Liver (tissue), 9 donors: Measurements from ENCODE around the gene MICOS13. TPM values are rescaled to one million over a fixed set of nuclear protein-coding genes. Genes with fewer than 3 reads are reported as not detected.
A peak's percentile ranks its signal among the peaks of the same experiment; 100 is the strongest.

Experiments used
- DNase-seq: peaks from one replicate; pipeline ENCODE4 v3.0.0-alpha.2; 2017; ENCODE audit warnings: low spot score
- H3K27ac ChIP-seq, 2 donors: one replicate each; pipeline ENCODE4 v1.7.0; 2013; ENCODE audit warnings: inconsistent platforms in 2 of 2, low read length in 2 of 2, control low read depth in 1 of 2, low read depth in 1 of 2, mild to moderate bottlenecking in 1 of 2
- H3K27me3 ChIP-seq, 4 donors: one replicate each; pipeline versions ENCODE4 v1.6.1 to v1.7.0; 2013; ENCODE audit warnings: low read length in 3 of 4, inconsistent platforms in 1 of 4, mild to moderate bottlenecking in 1 of 4, moderate library complexity in 1 of 4; ENCODE audit not compliant: control insufficient read depth in 4 of 4, insufficient read depth in 4 of 4
- H3K36me3 ChIP-seq, 4 donors: one replicate each; pipeline versions ENCODE4 v1.6.1 to v1.7.0; 2013; ENCODE audit warnings: low read length in 3 of 4, mild to moderate bottlenecking in 3 of 4, low read depth in 1 of 4, moderate library complexity in 1 of 4; ENCODE audit not compliant: control insufficient read depth in 4 of 4, insufficient read depth in 3 of 4
- H3K4me1 ChIP-seq, 4 donors: one replicate each; pipeline versions ENCODE4 v1.6.1 to v1.7.0; 2013; ENCODE audit warnings: low read length in 3 of 4, mild to moderate bottlenecking in 3 of 4, moderate library complexity in 1 of 4; ENCODE audit not compliant: control insufficient read depth in 4 of 4, insufficient read depth in 4 of 4
- H3K4me3 ChIP-seq, 3 donors: one replicate each; pipeline versions ENCODE4 v1.6.1 to v1.7.0; 2013; ENCODE audit warnings: low read length in 3 of 3, control low read depth in 1 of 3, low read depth in 1 of 3, mild to moderate bottlenecking in 1 of 3
- H3K9ac ChIP-seq, 2 donors: one replicate each; pipeline ENCODE4 v1.7.0; 2013; ENCODE audit warnings: low read length in 2 of 2, mild to moderate bottlenecking in 2 of 2, moderate library complexity in 2 of 2, control low read depth in 1 of 2, low read depth in 1 of 2
- H3K9me3 ChIP-seq, 4 donors: one replicate each; pipeline versions ENCODE4 v1.6.1 to v1.7.0; 2013; ENCODE audit warnings: low read length in 3 of 4; ENCODE audit not compliant: control insufficient read depth in 4 of 4
- ATF3 ChIP-seq: IDR thresholded peaks from 2 replicates; pipeline ENCODE4 v1.6.1; 2016; ENCODE audit warnings: antibody characterized with exemption
- EGR1 ChIP-seq, 2 donors: IDR thresholded peaks; 2 replicates each; pipeline ENCODE4 v1.6.1; 2016 to 2018; ENCODE audit warnings: antibody characterized with exemption in 2 of 2, low read depth in 2 of 2
- FOXA1 ChIP-seq: IDR thresholded peaks from 2 replicates; pipeline ENCODE4 v1.6.1; 2016; ENCODE audit warnings: antibody characterized with exemption
- FOXA2 ChIP-seq: IDR thresholded peaks from 2 replicates; pipeline ENCODE4 v1.6.1; 2016; ENCODE audit warnings: antibody characterized with exemption
- GABPA ChIP-seq, 2 donors: IDR thresholded peaks in 1 of 2; conservative IDR thresholded peaks in 1 of 2; 2 replicates each; pipeline ENCODE4 v1.6.1; 2016; ENCODE audit warnings: antibody characterized with exemption in 2 of 2, mild to moderate bottlenecking in 1 of 2, moderate library complexity in 1 of 2
- HNF4A ChIP-seq, 2 donors: conservative IDR thresholded peaks; 2 replicates each; pipeline ENCODE4 v1.6.1; 2016; ENCODE audit warnings: antibody characterized with exemption in 2 of 2, mild to moderate bottlenecking in 2 of 2
- HNF4G ChIP-seq: IDR thresholded peaks from 2 replicates; pipeline ENCODE4 v1.6.1; 2016; ENCODE audit warnings: antibody characterized with exemption
- JUND ChIP-seq, 2 donors: IDR thresholded peaks; 2 replicates each; pipeline ENCODE4 v1.6.1; 2016; ENCODE audit warnings: antibody characterized with exemption in 2 of 2
- SP1 ChIP-seq: IDR thresholded peaks from 2 replicates; pipeline ENCODE4 v1.6.1; 2018; ENCODE audit warnings: antibody characterized with exemption, mild to moderate bottlenecking
- TAF1 ChIP-seq: conservative IDR thresholded peaks from 2 replicates; pipeline ENCODE4 v1.6.1; 2016; ENCODE audit warnings: antibody characterized with exemption, mild to moderate bottlenecking
- YY1 ChIP-seq: IDR thresholded peaks from 2 replicates; pipeline ENCODE4 v1.6.1; 2016; ENCODE audit warnings: antibody characterized with exemption, mild to moderate bottlenecking
- WGBS: extraction: QIAGEN DNeasy Blood & Tissue Kit; methylation state at CpG from one replicate; pipeline ENCODE4 v1.1.7; 2013; 5-methylcytosine and 5-hydroxymethylcytosine counted together
- polyA plus RNA-seq, 2 donors: library from polyadenylated mRNA; stranded (reverse) in 1 of 2; unstranded in 1 of 2; fragments of 200-250 nt in 1 of 2; fragments of >200 nt in 1 of 2; fragmentation: Nextera tagmentation in 1 of 2; extraction: Ambion mirVana in 1 of 2; gene quantifications; one replicate each; pipeline versions ENCODE4 v1.2.1 to v1.2.3, GENCODE V29; 2013 to 2015
- total RNA-seq, 2 donors: library from RNA; depleted of rRNA; stranded (reverse); fragments of >200 nt; gene quantifications; one replicate each; pipeline ENCODE4 v1.2.3, GENCODE V29; 2014
- TF ChIP-seq, protein P1 (sequence below): fragments of 150-350 bp; IDR thresholded peaks from 2 replicates; pipeline ENCODE4 v1.5.1; 2017; ENCODE audit warnings: improper control_type of control experiment, low read depth, low read length; ENCODE audit not compliant: missing input control
- TF ChIP-seq, protein P2 (sequence below): IDR thresholded peaks from 2 replicates; pipeline ENCODE4 v1.6.1; 2016; ENCODE audit warnings: antibody characterized with exemption
- TF ChIP-seq, protein P3 (sequence below): IDR thresholded peaks from 2 replicates; pipeline ENCODE4 v1.6.1; 2016; ENCODE audit warnings: antibody characterized with exemption
- donor health status: healthy.
- donor health status: healthy.
- donor health status: healthy.
- donor health status: healthy.
- donor health status: healthy.

MICOS13 gene
- total and polyA plus RNA-seq, 4 donors: 11.5 to 84.0 (median 30.8) TPM

- TF ChIP-seq, protein P1, sequence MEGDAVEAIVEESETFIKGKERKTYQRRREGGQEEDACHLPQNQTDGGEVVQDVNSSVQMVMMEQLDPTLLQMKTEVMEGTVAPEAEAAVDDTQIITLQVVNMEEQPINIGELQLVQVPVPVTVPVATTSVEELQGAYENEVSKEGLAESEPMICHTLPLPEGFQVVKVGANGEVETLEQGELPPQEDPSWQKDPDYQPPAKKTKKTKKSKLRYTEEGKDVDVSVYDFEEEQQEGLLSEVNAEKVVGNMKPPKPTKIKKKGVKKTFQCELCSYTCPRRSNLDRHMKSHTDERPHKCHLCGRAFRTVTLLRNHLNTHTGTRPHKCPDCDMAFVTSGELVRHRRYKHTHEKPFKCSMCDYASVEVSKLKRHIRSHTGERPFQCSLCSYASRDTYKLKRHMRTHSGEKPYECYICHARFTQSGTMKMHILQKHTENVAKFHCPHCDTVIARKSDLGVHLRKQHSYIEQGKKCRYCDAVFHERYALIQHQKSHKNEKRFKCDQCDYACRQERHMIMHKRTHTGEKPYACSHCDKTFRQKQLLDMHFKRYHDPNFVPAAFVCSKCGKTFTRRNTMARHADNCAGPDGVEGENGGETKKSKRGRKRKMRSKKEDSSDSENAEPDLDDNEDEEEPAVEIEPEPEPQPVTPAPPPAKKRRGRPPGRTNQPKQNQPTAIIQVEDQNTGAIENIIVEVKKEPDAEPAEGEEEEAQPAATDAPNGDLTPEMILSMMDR: no peak
- no peak for TF ChIP-seq TAF1
- TF ChIP-seq JUND (IDR thresholded peaks at IDR 0.05): no peak
- TF ChIP-seq ATF3: no peak
- TF ChIP-seq FOXA2: no peak
- no peak for TF ChIP-seq YY1
- TF ChIP-seq EGR1 (IDR thresholded peaks at IDR 0.05; ENCODE audit: low read depth in 2 of 2): no peak
Measured at GRCh38 chr19:5632657-5633056, 47.7 kb downstream of the MICOS13 start (continued).

GRCh38 chr19:5632241-5632612 lies 48.1 kb downstream of the MICOS13 start:
- WGBS: 38% methylated on average over 4 of the region's 4 CpGs
- Histone ChIP-seq H3K4me1 (peaks cover 9 to 54% (median 38%) of the 10 kb centered on the region in 4 donors), H3K4me3 (no peak overlapping the region), H3K27ac (peak overlapping the region; percentile 15 to 48), H3K9ac (no peak overlapping the region), H3K27me3 (no peaks in the 10 kb centered on the region), H3K9me3 (no peaks in the 10 kb centered on the region), H3K36me3 (peaks cover 1 to 9% (median 6%) of the 10 kb centered on the region in 4 donors)
- peak in 1 of 2 donors; percentile 13 for TF ChIP-seq HNF4A (conservative IDR thresholded peaks at IDR 0.05)
- no peak for TF ChIP-seq FOXA1
- no peak for TF ChIP-seq GABPA (IDR thresholded peaks at IDR 0.05 in 1 of 2, conservative IDR thresholded peaks at IDR 0.05 in 1 of 2)
- TF ChIP-seq, protein P2, sequence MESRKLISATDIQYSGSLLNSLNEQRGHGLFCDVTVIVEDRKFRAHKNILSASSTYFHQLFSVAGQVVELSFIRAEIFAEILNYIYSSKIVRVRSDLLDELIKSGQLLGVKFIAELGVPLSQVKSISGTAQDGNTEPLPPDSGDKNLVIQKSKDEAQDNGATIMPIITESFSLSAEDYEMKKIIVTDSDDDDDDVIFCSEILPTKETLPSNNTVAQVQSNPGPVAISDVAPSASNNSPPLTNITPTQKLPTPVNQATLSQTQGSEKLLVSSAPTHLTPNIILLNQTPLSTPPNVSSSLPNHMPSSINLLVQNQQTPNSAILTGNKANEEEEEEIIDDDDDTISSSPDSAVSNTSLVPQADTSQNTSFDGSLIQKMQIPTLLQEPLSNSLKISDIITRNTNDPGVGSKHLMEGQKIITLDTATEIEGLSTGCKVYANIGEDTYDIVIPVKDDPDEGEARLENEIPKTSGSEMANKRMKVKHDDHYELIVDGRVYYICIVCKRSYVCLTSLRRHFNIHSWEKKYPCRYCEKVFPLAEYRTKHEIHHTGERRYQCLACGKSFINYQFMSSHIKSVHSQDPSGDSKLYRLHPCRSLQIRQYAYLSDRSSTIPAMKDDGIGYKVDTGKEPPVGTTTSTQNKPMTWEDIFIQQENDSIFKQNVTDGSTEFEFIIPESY: no peak
- no peak for DNase-seq

DNA sequence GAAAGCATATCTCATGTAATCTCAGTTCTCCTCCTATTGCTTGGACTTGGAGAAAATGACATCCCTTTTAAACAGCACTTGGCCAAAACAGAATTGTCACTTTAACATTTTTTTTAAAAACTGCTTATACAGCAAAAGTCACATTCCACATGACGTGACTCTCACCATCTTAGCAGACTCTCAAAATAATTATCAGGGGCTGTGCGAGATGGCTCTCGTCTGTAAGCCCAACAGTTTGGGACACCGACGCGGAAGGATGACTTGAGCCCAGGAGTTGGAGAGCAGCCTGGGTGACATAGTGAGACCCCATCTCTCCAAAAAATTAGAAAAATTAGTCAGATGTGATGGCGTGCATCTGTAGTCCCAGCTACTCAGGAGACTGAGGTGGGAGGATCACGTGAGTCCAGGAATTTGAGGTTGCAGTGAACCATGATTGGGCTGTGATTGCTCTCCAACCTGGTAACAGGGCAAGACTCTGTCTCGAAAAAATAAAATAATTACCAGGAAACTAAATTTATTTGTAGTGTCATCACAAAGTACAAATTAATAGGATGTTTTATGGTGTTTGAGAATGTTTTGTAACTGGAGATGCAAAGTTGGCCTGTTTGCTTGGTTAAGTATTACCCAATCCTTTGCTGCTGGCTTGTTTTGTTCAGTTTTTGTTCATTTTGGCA lies 48.6 kb downstream of the MICOS13 start:
- TF ChIP-seq YY1 (peak; percentile 30), HNF4G (no peak), HNF4A (conservative IDR thresholded peaks at IDR 0.05) (peak in 1 of 2 donors; percentile 13), SP1 (peak; percentile 2), EGR1 (IDR thresholded peaks at IDR 0.05; ENCODE audit: low read depth in 2 of 2) (no peak), GABPA (IDR thresholded peaks at IDR 0.05 in 1 of 2, conservative IDR thresholded peaks at IDR 0.05 in 1 of 2) (no peak)
- TF ChIP-seq, protein P3, sequence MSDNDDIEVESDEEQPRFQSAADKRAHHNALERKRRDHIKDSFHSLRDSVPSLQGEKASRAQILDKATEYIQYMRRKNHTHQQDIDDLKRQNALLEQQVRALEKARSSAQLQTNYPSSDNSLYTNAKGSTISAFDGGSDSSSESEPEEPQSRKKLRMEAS: no peak
- 66% methylated on average over 9 of the region's 9 CpGs for WGBS
- H3K4me3 ChIP-seq: no peak overlapping the region
- no peaks in the 10 kb centered on the region for H3K9me3 ChIP-seq
- H3K27ac ChIP-seq: peak overlapping the region; percentile 15 to 48
- H3K27me3 ChIP-seq: no peaks in the 10 kb centered on the region
- peaks cover 3 to 14% (median 11%) of the 10 kb centered on the region in 4 donors for H3K36me3 ChIP-seq
- H3K4me1 ChIP-seq: peaks cover 9 to 57% (median 38%) of the 10 kb centered on the region in 4 donors
- DNase-seq: no peak
- H3K9ac ChIP-seq: no peak overlapping the region
